GM21360 (cell line): ENCODE data around the gene ATG7.
A peak's percentile ranks its signal among the peaks of the same experiment; 100 is the strongest.
"Not testable (repeated sequence)": the region's sequence is repeated elsewhere in the genome, so short reads cannot be mapped to it uniquely, and the experiment has no call there.

ENCODE experiments used
- ATAC-seq: cut with Tn5 transposase; IDR thresholded peaks from one replicate; pipeline ENCODE4 v1.9.1; 2021; ENCODE audit warnings: mild to moderate bottlenecking, moderate library complexity; ENCODE audit not compliant: unreplicated experiment

ATG7 gene

DNA sequence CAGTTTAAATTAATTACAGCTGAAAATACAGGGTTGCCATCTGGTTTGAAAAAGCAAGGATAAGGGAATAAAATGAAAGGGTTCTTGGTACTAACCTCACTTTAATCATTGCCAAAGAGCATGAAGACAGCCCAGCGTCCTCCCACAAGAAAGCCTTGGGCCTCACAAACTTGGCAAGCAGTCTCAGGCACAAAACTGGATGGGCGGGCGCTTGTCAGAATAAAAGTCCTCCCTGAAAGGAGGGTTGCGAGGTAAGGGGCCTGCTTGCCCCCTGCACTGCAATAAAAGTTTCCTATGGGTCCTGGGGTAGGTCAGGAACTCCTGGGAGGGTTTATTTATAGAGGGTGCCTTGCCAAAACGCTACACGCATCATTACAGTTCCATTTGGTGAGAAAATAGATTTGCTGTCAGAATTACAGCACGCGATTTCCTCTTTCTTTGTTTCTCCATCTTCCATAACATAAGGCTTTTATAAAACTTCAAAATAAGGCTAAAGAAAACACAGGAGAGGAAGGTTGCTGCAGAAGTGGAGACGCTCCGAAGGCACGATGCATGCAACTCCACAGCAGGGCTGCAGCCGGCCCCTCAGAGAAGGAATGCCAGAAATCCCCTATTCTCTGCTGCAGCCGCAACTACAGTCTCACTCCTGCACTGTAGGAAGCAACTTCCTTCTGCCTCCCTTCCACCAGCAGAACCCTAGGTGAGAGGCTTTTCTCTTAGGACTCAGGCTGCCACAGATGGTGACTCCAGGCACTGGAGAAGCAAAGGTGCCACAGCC, 310.2 kb downstream of the ATG7 start:
- ATAC-seq: peak; percentile 65

DNA sequence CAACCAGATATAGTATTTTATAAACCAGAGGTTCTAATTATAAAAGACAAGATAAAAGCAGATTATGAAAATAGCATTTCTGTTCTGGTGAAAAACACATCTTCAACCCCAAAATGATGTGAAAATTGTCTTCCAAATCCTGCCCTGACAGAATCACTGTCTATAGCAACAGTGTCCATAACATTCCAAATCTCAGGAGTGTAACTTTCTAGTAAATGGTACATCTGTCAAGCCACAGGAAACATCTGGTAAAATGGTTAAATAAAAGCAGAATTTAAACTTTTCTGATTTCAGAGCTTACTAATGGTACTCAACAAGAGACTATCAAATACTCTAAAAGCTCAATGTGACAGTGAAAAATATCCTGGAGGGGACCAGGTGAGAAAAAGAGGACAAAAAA, 311.0 kb downstream of the ATG7 start:
- ATAC-seq: no peak

DNA sequence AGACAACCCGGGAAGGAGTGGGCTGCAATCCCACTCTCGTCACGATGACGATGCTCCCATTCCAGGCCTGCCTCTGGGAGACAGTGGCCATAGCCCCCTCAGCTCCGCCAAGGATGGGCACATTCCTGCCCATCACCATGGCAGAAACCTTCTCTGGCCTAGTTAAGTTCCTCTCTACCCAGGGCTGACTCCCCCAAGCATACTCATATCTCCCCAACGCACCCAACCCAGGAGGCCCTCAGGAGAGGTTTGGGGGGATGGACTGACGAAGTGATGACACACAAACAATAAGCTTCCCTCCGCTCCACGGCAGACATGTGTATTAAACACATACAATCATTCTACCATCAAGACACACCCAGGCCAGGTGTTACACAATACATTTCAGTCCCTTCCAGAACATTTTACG, 311.4 kb downstream of the ATG7 start:
- ATAC-seq: no peak

DNA sequence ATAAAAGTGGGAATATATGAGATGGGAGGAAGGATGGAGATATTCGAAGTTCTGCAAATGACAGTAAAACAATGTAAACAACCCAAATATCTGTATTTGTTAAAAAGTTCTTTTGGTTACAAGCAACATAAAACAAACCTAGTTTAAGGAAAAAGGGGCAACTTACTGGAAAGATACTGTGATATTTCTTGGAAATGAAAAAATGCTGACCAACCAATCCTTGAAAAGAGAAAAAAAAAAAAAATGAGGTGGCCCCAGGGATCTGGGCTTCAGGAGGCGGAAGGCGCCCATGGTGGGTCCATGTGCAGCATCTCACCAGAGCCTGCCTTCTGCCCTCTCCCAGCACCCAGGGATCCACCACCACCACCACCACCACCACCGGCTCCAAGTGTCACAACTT, 312.4 kb downstream of the ATG7 start:
- no peak for ATAC-seq

DNA sequence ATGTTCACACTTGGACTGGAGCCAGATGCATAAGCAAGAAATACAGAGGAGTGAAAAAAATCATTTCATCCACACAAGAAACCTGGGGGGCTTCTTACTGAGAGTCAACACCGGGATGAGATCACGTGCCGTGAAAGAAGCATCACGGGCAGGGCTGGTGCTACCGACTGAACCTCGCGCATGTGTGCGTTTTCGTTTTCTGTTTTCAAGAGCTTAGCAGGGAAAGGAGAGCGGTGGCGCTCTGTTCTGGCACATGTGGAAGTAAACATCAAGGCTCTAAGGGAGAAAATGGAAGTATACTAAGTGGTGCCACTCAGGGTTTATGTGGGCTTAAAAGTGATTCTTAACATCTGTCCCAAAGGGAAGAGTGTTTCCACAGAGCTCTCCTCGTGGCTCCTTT, 315.6 kb downstream of the ATG7 start:
- ATAC-seq: no peak

DNA sequence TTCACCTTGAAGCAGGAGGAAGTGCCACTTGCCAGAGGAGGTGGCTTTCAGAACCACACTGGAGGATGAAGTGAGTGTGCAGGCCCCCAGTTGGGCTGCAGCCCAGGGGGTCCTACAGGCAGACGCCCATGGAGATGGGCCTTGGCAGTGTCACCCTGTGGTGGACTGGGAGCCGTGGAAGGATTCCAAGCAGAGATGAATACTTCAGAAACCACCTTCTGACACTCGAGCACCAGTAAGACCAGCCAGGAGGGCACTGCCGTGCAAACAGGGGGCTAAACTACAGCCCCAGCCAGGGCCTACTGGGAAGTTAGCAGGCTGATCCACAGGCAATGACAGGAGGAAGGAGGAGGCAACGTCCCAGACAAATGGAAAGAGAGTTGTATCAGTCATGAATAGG, 316.1 kb downstream of the ATG7 start:
- ATAC-seq: no peak

DNA sequence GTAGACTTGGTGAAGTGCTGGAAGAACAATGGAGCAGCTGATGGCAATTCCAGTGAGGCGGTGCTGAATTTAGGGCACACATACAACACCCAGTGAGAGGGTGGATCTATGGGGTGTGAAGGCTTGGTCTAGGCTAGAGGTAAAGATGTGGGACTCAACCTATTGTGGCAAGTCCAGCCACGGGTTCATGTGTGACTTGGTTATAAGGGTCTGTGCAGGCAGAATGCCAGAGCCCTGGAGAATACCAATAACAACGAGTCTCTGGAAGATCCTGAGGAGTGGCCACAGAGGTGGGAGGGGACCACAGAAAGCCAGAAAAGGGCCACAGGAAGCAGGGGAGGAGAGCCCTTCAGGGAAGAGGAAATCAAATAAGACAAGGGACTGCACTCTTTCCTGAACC, 316.6 kb downstream of the ATG7 start:
- no peak for ATAC-seq

DNA sequence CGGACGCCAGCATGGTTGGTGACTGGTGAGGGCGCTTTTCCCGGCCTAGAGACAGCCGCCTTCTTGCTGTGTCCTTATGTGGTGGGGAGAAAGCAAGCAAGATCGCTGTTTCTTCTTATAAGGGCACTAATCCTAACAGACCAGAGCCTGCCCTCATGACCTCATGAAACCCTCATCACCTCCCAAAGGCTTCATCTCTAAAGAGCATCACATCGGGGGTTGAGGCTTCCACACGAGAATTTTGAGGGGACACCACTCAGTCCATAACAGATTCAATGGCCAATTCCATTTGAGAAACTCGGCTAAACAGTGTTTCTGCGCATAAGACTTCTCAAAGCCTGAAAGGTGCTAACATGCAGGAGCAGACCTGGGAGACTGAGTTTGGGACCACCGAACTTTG, 317.5 kb downstream of the ATG7 start:
- no peak for ATAC-seq

DNA sequence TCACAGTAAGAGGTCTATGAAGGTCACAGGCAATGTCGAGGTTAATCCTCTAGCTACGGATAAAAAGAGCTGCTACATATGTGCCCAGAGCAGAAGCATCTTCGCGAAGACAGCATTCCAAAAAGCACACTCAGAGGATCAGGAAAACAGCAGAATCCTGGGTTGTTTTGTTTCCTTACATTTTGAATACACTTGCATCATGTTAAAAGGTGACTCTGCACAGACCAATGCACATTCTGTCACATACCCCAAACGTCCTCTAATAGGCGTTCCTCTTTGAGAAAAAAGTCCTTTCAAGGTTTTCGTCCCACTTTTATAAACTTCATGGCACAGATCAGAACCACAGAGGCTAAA, 318.8 kb downstream of the ATG7 start:
- no peak for ATAC-seq

DNA sequence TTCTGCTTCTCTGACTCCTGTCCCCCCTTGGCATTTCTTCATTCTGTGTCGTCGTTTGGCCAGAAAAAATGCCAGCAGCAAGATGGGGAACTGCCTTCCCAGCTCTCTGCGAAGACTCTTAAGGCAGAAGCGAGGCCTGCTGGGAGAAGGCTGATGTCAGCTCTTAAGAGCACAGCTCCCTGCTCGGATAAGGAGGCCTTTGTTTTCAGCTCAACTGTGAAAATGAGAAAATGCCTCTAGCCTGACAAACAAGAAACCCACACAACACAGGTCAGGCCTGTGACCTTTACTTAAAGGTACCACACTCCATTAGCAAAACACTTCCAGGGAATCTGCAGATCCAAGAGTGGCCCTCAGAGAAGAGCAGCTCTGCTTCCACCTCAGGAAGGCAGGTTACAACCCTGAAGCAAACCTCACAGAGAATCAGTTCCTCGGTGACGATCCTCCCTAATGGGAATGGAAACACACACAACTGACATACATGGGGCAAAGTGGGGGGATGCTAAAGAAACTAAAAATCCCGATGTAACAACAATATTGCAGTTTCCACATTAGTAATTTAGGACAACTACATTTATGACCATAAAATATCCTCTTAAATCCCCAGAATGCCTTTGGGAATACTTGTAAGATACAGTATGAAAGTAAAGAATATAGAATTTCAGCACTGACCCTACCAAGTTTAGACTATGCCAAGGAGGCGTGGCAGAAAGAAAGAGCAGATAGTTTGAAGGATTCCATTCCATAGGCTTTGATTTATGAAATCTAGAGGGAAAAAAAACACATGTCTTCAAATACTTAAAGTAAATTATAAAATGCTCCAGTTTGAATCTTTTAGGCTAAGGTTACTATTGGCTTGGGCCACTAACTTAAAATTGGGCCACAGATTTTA, 319.4 kb downstream of the ATG7 start:
- no peak for ATAC-seq

DNA sequence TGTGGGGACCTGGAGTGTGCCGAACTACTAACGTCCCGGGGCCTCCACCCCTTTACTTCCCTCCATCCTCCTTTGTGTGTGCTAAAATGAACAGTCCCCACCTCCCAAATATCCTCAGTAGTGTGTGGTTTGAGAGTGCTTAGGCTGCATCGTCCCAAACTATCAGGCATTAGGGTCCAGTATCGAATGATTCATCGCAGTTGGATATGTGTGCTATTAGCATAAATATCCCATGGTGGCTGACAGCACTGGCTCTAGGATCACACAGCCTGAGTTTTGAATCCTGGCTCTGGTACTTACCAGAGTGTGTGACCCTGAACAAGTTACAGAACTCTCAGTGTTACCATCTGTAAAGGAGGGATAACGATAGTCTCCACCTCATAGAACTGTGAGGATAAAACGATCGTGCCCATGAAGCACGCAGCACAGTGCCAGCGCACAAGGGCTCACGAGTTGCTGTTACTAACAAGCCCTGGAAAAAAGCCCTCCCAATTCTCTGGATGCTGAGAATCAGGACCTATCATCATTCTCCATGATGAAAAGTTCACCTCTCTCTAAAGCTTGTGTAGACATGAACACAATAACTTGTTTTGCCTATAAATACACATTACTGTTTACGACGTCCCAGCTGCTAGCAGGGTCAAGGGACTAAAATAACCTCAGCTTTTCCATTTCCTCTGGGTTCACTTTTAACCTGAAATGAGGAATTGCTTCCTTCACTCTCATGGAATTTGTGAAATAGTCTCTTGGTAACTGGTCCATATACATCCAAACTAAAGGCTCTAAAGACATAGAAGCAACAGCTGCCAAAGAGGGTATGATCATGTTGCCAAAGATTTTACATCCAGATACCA, 320.5 kb downstream of the ATG7 start:
- ATAC-seq: no peak

DNA sequence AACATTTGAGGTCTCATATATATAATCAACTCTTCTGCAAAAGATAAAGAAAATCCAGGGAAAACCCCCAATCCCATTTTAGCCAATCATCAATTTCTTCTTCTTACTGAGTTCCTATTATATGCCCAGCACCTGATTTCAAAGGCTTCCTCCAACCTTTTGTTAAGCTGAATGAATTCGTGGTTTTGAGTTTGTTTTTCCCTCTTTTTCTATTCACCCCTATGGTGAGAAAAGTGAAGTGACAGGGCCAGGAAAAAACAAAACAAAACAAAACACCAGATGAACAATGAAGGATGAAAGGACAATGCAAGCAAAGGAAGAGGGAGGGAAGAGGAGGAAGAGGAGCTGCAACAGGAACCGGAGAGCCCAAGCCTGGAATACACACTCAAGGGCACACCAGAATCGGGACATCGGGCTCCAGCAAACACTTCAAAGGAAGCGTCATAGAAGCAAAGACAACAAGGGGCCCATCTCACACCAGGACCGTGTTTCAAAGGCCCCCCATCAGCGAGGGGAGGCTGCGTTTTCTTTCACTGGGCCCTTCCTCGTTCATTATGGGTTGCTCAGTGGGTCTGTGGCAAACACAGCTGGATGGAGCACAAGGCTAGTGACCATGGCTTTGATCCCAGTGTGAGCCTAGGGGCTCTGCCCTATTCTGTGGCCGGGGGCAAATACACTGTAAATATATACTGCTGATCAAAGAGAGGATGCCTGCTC, 321.3 kb downstream of the ATG7 start:
- no peak for ATAC-seq

DNA sequence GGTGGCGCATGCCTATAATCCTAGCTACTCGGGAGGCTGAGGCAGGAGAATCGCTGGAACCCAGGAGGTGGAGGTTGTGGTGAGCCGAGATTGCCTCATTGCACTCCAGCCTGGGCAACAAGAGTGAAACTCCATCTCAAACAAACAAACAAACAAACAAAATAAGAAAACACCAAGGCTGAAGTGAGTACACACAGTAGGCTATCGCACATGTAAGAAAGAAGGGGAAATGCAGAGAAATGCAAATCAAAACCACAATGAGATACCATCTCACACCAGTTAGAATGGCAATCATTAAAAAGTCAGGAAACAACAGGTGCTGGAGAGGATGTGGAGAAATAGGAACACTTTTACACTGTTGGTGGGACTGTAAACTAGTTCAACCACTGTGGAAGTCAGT, 322.8 kb downstream of the ATG7 start:
- ATAC-seq: not testable (repeated sequence)

DNA sequence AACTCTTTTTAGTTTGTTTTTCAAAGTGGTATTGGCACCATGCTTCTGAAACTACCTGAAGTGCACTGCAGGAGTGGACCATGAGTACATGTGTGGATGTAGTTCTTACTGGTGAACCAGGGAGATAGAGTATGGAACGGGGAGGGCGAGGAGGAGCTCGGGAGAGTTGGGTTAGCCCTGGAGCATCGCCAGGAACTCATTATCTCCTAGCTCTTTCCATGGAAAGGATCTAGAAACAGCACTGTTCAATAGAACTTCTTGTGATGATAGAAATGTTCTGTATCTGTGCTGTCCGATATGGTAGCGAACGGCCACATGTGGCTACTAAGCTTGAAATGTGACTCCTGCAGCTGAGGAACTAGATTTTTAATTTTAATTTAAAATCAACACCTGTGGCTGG, 324.2 kb downstream of the ATG7 start:
- ATAC-seq: no peak

DNA sequence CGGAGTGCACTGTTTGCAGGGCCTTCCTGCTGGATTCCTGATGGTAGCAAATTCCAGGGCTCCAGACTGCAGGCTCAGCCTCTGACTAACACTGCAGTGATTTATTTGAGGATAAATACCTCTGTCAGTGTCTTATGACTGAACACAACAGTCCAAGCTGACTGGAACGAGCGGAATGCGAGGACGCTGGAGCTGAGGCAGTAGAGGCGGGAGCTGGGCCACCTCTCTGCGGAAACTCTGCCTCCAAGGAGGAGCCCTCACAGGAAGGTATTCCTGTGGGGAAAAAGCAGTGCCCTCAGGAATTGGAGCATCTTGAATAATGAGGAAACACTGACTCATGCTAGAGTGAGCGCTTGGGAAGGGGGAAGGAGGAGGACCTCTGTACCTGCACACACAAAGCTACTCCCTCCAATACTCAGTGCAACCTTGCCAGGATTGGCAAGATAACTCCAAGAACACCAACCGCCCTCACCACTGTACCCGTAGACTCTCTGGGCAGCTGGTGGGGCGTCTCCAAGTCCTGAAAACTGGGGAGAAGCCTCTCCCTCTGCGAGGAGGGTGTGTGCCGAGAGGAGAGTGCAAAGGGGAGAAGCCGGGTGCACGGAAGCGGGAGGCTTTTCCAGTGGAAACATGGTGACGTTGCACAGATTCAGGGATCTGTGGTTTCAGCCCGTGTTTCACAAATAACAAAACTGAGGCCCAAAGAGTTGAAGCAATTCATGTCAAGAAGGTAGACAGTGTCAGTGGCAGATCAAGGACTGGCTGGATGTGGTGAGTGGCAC, 328.5 kb downstream of the ATG7 start:
- no peak for ATAC-seq

DNA sequence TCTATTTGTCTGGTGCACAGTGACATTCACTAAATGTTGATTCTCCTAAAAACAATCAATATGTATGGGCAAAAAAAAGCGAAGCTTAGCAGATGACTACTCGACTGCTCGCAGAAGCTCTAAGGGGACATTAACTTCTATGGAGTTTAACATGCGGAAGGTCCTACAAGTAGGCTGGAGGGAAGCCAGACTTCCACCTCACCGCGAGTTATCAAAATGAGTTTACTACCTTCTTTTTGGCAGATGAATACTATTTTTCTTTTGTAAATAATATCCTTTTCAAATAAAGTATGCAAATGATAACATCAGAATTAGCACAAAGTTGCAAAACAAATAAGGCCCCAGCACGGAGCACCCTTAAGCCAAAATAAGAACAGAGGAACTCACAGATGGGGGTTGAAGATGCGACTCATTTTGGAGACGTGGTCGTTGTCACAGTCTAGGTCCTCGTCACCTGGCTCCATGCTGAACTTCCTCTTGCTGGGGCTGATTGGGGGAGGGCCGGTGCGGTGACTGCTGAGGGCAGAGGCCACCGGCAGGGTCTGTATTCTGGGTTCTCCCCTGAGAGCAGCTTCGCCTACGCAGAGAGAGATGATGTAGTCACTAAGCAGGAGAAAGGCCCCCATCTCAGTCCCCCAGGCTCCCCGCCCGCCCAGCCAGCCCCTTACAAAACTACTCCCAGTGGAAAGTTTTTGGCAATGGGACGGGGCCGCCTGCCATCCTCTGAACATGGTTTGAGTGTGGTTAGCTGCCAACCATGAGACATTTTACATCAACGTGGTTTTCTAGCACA, 329.4 kb downstream of the ATG7 start:
- ATAC-seq: peak; percentile 77

DNA sequence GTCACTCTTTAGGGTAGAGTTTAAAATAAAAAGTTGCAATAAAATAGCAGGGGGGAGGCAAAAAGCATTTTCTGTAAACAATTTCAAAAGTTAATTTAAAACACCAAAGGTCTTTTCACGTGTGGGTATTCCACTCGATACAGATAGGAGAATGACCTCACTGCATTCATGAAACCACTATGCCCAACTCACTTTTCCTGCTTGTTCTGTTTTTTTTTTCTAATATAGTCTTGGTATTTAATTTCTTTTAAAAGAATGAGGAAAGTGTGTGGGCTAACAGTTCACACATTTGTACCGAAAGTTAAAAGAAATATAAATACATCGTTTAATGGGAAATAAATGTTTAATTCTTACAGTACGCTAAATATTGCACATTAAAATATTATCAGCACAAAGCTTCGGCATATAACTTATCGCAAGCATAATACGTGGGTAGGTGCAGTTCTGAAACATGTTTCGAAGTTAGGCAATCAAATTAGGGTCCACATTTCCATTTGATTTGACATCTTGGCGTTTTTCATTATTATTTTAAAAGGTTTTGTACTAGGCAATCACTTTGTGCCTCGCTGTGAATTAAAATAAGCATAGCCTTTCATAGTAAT, 330.1 kb downstream of the ATG7 start:
- ATAC-seq: no peak

DNA sequence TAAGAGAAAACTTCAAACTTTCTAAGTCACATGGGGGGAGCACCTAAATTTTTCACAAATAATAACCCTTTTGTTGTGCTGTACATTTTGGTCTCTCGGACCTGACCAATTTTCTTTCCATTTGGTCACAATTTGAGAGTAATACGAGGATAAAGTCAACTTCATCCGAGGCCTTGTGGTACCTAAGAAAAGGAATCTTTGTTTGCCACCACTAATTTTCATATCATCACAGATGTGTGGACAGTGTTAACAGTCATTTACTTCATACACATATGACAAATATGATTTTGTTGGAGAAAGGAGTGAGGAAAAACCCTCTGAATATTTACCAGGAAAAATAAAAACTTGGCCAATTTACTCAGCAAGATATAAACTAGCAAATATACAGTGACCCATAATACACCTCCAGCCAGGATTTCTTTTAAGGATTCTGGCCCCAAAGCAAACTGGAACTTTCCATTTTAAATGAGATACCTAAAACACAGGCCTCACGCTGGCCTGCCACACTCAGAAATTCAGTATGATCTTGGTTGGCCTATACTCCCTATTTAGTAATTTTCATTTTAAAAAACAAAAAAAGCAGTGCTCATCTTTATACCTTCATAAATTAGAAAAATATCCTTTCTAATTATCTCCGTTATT, 330.8 kb downstream of the ATG7 start:
- ATAC-seq: no peak
